Uterus (tissue), 2 donors: ENCODE measurements around the gene ZNF275.
"Not testable (repeated sequence)": the region's sequence is repeated elsewhere in the genome, so short reads cannot be mapped to it uniquely, and the experiment has no call there.

Experiments used
- POLR2A ChIP-seq, 2 donors: fragments of 450-650 bp; IDR thresholded peaks; one replicate each; pipeline ENCODE4 v1.6.1; 2016; ENCODE audit warnings: antibody characterized with exemption in 2 of 2, mild to moderate bottlenecking in 1 of 2, moderate library complexity in 1 of 2
- TF ChIP-seq, protein P1 (sequence below), 4 experiments: fragments of 200-600 bp in 2 of 4; fragments of 450-650 bp in 2 of 4; sonication (generic) in 2 of 4; IDR thresholded peaks; one replicate each; pipeline ENCODE4 v1.5.1; 2016 to 2019; ENCODE audit warnings: antibody characterized with exemption in 4 of 4, mild to moderate bottlenecking in 2 of 4, moderate library complexity in 1 of 4

DNA sequence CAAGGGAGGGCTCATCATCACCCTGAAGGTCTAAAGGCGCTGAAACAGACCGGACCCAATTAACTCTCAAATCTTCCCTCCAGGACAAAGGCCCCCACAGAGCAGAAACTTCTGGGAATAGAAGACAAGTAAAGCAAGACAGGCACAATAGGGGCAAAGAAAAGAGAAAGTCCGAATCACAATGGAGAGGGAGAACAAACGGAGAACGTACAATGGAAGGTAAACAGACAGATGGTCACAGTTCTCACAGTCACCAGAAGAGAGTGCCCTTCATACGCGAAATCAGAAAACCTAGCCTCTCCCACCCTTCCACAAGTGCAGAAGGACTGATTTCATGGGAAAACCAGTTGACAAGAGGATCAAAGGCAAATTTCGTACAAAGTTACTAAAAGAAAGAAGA is 48.3 kb upstream of the ZNF275 start:
- TF ChIP-seq, protein P1, sequence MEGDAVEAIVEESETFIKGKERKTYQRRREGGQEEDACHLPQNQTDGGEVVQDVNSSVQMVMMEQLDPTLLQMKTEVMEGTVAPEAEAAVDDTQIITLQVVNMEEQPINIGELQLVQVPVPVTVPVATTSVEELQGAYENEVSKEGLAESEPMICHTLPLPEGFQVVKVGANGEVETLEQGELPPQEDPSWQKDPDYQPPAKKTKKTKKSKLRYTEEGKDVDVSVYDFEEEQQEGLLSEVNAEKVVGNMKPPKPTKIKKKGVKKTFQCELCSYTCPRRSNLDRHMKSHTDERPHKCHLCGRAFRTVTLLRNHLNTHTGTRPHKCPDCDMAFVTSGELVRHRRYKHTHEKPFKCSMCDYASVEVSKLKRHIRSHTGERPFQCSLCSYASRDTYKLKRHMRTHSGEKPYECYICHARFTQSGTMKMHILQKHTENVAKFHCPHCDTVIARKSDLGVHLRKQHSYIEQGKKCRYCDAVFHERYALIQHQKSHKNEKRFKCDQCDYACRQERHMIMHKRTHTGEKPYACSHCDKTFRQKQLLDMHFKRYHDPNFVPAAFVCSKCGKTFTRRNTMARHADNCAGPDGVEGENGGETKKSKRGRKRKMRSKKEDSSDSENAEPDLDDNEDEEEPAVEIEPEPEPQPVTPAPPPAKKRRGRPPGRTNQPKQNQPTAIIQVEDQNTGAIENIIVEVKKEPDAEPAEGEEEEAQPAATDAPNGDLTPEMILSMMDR (IDR thresholded peaks at IDR 0.05) = not testable (repeated sequence)
- TF ChIP-seq POLR2A (IDR thresholded peaks at IDR 0.05) = not testable (repeated sequence)
